CD4-positive, alpha-beta T cell treated with Interleukin-10 for 1 hour (primary cell): ENCODE measurements around the gene RAD18.

Experiments used
- DNase-seq: peaks from one replicate; pipeline ENCODE4 v3.0.0-alpha.2; 2020

The RAD18 gene

GRCh38 chr3:8856721-8857120, 106.6 kb downstream of the RAD18 start:
- no peak for DNase-seq

- DNase-seq, result no peak
Measured at GRCh38 chr3:8856071-8856470, 107.2 kb downstream of the RAD18 start.

- no peak for DNase-seq
Measured at GRCh38 chr3:8854656-8855055, 108.6 kb downstream of the RAD18 start.

- no peak for DNase-seq
Measured at GRCh38 chr3:8853081-8853480, 110.2 kb downstream of the RAD18 start.

DNA sequence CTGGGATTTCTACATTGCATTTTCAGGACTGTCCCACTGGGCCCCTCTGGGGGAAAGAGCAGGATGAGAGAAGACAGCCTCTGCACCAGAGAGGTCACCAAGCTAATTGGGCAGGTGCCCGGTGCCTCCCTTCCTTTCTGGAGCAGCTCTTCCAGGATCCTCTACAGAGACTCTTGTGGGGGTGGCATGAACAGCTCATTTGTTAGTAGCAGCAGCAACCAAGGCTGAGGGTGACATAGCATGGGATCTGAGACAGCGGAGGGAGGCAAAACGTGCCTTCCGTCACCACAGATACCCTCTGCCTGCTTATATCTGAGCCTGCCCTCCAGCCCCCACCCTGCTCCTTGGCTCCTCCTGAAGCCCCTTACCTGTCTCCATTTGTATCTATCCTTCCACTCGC, 110.8 kb downstream of the RAD18 start:
- no peak for DNase-seq

- DNase-seq, result no peak
Measured at GRCh38 chr3:8851703-8852102, 111.6 kb downstream of the RAD18 start.

- no peak for DNase-seq
Measured at GRCh38 chr3:8848696-8849131, 114.6 kb downstream of the RAD18 start.

- DNase-seq, result no peak
Measured at GRCh38 chr3:8847317-8847716, 116.0 kb downstream of the RAD18 start.

- DNase-seq, result no peak
Measured at GRCh38 chr3:8846176-8846575, 117.1 kb downstream of the RAD18 start.

DNA sequence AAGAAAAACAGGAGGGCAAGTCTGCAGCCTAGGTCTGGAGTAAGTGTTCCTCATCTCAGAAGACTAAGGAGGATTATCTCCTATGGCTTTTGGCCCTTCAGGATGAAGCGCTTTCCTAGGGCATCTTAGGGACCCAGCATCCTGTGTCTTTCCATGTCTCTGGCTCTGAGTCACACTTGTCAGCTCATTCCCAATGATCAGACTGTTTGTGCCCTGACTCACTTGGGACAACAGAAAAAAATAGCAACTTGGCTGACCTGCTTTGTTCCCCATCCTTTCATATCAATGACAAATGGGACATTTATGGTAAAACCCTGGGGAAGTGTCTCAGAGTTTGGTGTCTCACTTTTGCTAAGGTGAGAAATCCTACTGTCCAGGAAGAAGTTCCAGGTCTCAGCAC, 117.6 kb downstream of the RAD18 start:
- no peak for DNase-seq

DNA sequence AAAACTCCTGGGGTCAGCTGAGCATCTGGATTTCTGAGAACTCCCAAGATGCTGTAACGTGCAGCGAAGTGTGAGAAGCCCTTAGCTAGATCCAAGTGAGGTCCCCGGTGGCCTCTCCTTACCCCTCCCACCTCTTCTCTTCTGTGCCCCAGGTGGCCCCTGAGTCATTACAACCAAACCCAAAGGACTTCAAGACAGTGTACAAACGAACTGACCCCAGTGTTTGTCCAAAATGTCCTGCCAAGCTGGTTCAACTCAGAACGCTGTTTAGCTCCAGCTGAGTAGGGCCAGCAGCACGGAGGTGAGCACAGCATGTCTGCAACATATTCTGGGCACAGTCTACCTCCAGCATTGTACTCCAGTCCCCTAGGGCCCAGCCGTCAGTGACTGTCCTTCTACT, 119.9 kb downstream of the RAD18 start:
- DNase-seq, result no peak

DNA sequence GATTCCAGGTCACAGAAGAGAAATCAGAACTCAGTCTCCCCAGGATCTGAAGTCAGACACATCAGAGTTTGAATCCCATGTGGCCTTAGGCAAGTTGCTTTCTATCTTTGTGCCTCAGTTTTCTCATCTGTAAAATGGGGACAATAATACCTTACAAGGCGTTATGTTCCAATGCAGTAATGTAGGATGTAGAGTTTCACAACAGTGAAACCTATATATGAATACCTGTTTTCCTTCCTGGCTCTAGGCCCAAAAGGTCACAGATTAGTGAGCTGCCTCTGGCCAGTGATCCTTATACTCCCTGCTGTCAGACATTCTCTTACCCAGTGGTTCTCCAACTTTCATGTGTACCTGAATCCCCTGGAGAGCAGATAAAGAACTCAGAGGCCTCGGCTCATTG, 121.0 kb downstream of the RAD18 start:
- DNase-seq, result no peak

DNA sequence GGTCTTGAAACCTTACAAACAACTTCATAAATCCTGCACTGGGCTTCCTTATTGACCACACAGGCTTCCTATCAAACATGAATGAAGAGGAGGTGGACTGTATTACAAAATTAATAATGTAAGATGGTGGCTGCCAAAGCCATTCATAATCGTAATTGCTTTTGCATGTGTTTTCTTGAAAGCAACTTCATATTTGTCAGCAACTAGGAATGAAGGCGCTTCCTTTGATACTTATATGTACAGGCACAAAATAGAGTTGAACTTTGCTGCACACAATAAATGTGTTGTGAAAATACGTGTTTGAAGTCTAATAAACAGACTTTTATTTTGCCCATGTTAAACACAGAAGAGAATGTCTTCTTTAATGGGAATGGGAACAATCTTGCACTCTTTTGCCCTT, 121.8 kb downstream of the RAD18 start:
- no peak for DNase-seq

DNA sequence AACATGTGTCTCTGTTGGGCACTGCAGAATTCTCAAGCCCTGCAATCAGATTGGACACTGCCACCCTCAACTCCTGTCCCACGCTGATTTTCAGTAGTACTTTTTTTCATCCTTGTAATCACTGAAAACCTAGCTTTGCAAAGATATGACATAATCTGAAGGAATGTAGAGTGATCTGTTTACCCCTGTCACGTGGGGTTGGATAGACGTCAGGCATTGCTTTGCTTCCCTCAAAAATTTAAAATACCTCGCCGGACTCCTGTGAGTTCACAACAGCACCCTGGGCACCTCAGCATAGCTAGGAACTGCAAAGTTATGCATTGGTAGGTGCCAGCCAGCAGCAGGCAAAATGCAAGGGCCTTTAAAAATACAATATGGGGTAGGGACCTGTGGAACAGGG, 122.7 kb downstream of the RAD18 start:
- no peak for DNase-seq

DNA sequence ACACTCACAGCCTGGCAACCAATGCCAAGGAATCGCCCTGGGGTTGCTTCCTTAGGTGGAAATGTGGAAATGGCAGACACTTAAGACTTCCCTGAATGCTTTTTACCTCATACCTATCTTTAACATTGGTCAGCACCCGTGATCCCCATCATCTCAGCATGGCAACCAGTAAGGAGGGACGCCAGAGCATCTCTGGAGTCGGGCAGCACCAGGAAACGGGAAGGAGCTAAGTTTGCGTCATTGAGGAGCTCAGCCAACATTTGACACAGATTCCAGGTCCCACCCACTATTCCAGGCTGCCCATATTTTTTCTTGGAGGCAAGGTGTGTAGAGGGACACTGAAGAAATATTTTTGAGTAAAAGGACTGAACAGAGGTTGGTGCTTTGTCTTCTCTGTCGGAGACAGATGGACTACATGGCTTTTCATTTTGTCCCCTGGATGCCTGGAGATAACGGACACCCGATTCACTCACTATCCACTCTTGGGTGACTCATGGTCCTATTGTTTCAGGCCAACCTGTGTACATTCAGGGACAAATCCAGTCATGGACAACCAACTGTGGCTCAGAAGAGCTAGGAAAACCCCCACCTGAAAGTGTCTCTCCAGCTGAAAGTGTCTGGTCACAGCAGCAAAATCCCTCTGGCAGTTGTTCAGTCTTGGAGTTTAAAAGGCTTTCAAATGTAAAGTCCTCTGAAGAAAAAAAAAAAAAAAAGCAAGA, 123.5 kb downstream of the RAD18 start:
- DNase-seq, result no peak

GRCh38 chr3:8838765-8839423, 124.4 kb downstream of the RAD18 start:
- DNase-seq, result no peak

- no peak for DNase-seq
Measured at GRCh38 chr3:8838234-8838633, 125.0 kb downstream of the RAD18 start.

- no peak for DNase-seq
Measured at GRCh38 chr3:8837162-8837561, 126.1 kb downstream of the RAD18 start.

- DNase-seq, result no peak
Measured at GRCh38 chr3:8836096-8836495, 127.2 kb downstream of the RAD18 start.

DNA sequence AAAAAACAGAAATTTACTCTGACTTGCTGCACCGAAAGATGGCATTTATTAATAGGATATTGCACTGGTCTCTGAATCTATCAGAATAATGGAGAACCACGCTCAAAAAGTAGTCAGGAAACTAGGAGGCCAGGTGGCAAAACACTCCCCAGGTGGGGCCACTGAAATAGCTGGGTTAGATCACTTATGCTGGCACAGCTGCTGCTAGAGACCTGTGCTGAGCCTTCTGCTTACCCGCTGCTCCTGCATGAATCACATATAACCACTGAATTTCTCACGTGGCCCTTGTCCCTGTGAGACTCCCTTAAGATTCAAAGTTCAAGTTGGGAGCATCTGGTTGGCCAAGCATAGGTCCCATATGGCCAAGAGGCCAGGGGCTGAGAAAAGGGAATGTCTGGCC, 127.9 kb downstream of the RAD18 start:
- DNase-seq, result no peak

DNA sequence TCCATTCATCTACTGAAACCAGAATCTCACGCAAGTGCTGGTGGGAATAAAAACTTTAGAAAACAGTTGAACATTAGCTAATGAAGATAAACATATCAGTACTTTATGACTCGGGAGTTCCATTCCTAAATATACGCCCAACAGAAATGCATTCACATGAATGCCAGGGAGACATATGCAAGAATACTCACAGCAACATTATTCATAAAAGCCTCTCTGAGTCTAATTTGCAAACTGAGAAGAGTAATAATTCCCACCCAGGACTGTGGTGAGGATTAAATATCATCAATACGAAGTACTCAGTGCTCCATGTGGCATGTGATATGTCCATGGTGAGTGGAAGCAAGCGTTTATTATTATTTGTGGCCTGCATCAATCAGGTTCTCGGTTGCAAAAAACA, 128.3 kb downstream of the RAD18 start:
- no peak for DNase-seq

DNA sequence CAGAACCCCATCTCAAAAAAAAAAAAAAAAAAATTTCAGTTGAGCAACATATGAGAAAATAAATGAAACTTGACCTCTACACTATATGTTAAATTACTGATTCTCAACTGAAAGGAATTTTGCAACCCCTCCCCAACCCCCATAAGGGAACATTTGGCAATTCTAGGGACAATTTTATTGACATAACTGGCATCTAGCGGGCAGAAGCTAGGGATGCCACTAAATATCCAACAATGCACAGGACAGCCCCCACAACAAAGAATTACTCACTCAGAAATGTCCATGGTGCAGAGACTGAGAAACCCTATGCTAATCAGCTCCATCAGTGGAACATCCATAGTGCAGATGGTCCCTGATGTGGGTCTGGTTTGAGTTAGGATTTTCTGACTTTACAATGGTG, 135.6 kb downstream of the RAD18 start:
- DNase-seq, result no peak
